IMR-90 (cell line): Measurements from ENCODE around the gene LTO1. TPM values are rescaled to one million over a fixed set of nuclear protein-coding genes. Genes with fewer than 3 reads are reported as not detected.

Experiments
- ATAC-seq: fragments of 200-7000 bp; cut with Tn5 transposase; 2 replicates; pipeline ENCODE4 v1.9.1; 2020; ENCODE audit warnings: low read depth, mild to moderate bottlenecking, moderate library complexity
- BruUV-seq: library from RNA; stranded (reverse); fragments of 400-500 nt; replicated peaks from 2 replicates; lab custom pipeline; 2021; lab: Mats Ljungman, UMichigan
- CTCF ChIA-PET: fragments of 300-600 bp; formaldehyde crosslinking; extraction: SDS; loops from one replicate; lab custom pipeline; 2021; ENCODE audit warnings: antibody characterized with exemption; lab: Yijun Ruan, JAX
- POLR2A ChIA-PET: fragments of 300-600 bp; sonication (Branson Sonifier 250); formaldehyde crosslinking; loops from one replicate; lab custom pipeline; 2022; ENCODE audit warnings: antibody characterized with exemption; ENCODE audit not compliant: unreplicated experiment; lab: Charles Lee
- DNase-seq: peaks from one replicate; pipeline ENCODE4 v3.0.0; 2013
- H2AFZ ChIP-seq: replicated peaks from 2 replicates; pipeline ENCODE3; 2013; ENCODE audit warnings: low read length, mild to moderate bottlenecking; ENCODE audit not compliant: poor library complexity
- H2AK5ac ChIP-seq: 2 replicates; pipeline ENCODE4 v1.6.1; 2013; ENCODE audit warnings: low read depth, low read length, inconsistent platforms
- H2AK9ac ChIP-seq: replicated peaks from 2 replicates; pipeline ENCODE3; 2013; ENCODE audit warnings: mild to moderate bottlenecking, low read depth, low read length, moderate library complexity; ENCODE audit not compliant: poor library complexity
- H2BK120ac ChIP-seq: 2 replicates; pipeline ENCODE4 v1.6.1; 2013; ENCODE audit warnings: low read depth, low read length, inconsistent platforms
- H2BK15ac ChIP-seq: 3 replicates; pipeline ENCODE4 v1.6.1; 2013; ENCODE audit warnings: low read depth, low read length, inconsistent platforms
- H2BK20ac ChIP-seq: 2 replicates; pipeline ENCODE4 v1.6.1; 2013; ENCODE audit warnings: low read depth, mild to moderate bottlenecking, inconsistent platforms, low read length, moderate library complexity
- H2BK5ac ChIP-seq: 2 replicates; pipeline ENCODE4 v1.6.1; 2013; ENCODE audit warnings: mild to moderate bottlenecking, low read depth, low read length, inconsistent platforms; ENCODE audit not compliant: poor library complexity, severe bottlenecking
- H3K14ac ChIP-seq: replicated peaks from 2 replicates; pipeline ENCODE4 v1.6.1; 2013; ENCODE audit warnings: low read depth, low read length, inconsistent platforms
- H3K18ac ChIP-seq: 2 replicates; pipeline ENCODE4 v1.6.1; 2013; ENCODE audit warnings: low read depth, low read length, control low read depth
- H3K23ac ChIP-seq: 2 replicates; pipeline ENCODE4 v1.6.1; 2013; ENCODE audit warnings: low read depth, low read length, inconsistent platforms
- H3K27ac ChIP-seq: 2 replicates; pipeline ENCODE4 v1.5.1; 2013; ENCODE audit warnings: mild to moderate bottlenecking, control low read depth, low read length; ENCODE audit not compliant: insufficient read depth
- H3K27me3 ChIP-seq: 2 replicates; pipeline ENCODE4 v1.6.1; 2013; ENCODE audit warnings: low read length; ENCODE audit not compliant: control insufficient read depth, insufficient read depth
- H3K36me3 ChIP-seq: 2 replicates; pipeline ENCODE4 v1.6.1; 2013; ENCODE audit warnings: low read length, mixed read lengths; ENCODE audit not compliant: control insufficient read depth, insufficient read depth
- H3K4ac ChIP-seq: 2 replicates; pipeline ENCODE4 v1.6.1; 2013; ENCODE audit warnings: low read depth, low read length, inconsistent platforms
- H3K4me1 ChIP-seq: 2 replicates; pipeline ENCODE4 v1.6.1; 2013; ENCODE audit warnings: low read length, mixed read lengths; ENCODE audit not compliant: control insufficient read depth, insufficient read depth
- H3K4me2 ChIP-seq: 2 replicates; pipeline ENCODE4 v1.6.1; 2013; ENCODE audit warnings: low read depth, mild to moderate bottlenecking, control low read depth, low read length, moderate library complexity
- H3K4me3 ChIP-seq: 2 replicates; pipeline ENCODE4 v1.5.1; 2013; ENCODE audit warnings: low read depth, mild to moderate bottlenecking, control low read depth, low read length, moderate library complexity; ENCODE audit not compliant: insufficient read depth
- H3K56ac ChIP-seq: 2 replicates; pipeline ENCODE4 v1.6.1; 2013; ENCODE audit warnings: low read length, inconsistent platforms; ENCODE audit not compliant: insufficient read depth; ENCODE audit errors: extremely low read depth
- H3K79me1 ChIP-seq, 2 experiments: 2 replicates each; pipeline ENCODE4 v1.6.1; 2013; ENCODE audit warnings: low read length in 2 of 2, inconsistent platforms in 1 of 2, low read depth in 1 of 2
- H3K9ac ChIP-seq: 2 replicates; pipeline ENCODE4 v1.6.1; 2013; ENCODE audit warnings: low read depth, low read length, control low read depth
- H3K9me1 ChIP-seq: 2 replicates; pipeline ENCODE4 v1.6.1; 2013; ENCODE audit warnings: low read length, inconsistent platforms; ENCODE audit not compliant: insufficient read depth
- H3K9me3 ChIP-seq: 2 replicates; pipeline ENCODE4 v1.6.1; 2013; ENCODE audit warnings: low read length; ENCODE audit not compliant: control insufficient read depth, insufficient read depth
- H4K20me1 ChIP-seq: 2 replicates; pipeline ENCODE4 v1.6.1; 2013; ENCODE audit warnings: low read length, inconsistent platforms; ENCODE audit not compliant: insufficient read depth
- H4K5ac ChIP-seq: 2 replicates; pipeline ENCODE4 v1.6.1; 2013; ENCODE audit warnings: mild to moderate bottlenecking, low read depth, low read length, control low read depth
- H4K8ac ChIP-seq, 2 experiments: 2 replicates each; pipeline ENCODE4 v1.6.1; 2013; ENCODE audit warnings: low read depth in 2 of 2, low read length in 2 of 2, control low read depth in 1 of 2, inconsistent platforms in 1 of 2
- H4K91ac ChIP-seq: 2 replicates; pipeline ENCODE4 v1.6.1; 2013; ENCODE audit warnings: low read depth, low read length, inconsistent platforms; ENCODE audit not compliant: insufficient read depth
- MXI1 ChIP-seq: IDR thresholded peaks from 2 replicates; pipeline ENCODE4 v1.6.1; 2012; ENCODE audit warnings: low read depth, mild to moderate bottlenecking, low read length, moderate library complexity, borderline replicate concordance
- WGBS, 2 experiments: methylation state at CpG; one replicate each; pipeline versions ENCODE4 v1.1.5 to v1.1.7; 2013; ENCODE audit warnings: missing lambda C conversion rate in 2 of 2; ENCODE audit not compliant: insufficient read length in 1 of 2; ENCODE audit errors: extremely low coverage in 2 of 2; 5-methylcytosine and 5-hydroxymethylcytosine counted together
- dilution Hi-C: fragments of 300-500 bp; cut with HindIII; formaldehyde crosslinking; loops from one replicate; pipeline ENCODE4 v1.14.3; 2018; ENCODE audit warnings: low sequenced_read_pairs; ENCODE audit not compliant: unreplicated experiment
- in situ Hi-C: fragments of 300-500 bp; cut with MboI; formaldehyde crosslinking; loops from 3 replicates; pipeline ENCODE4 v1.14.3; 2019; ENCODE audit warnings: low sequenced_read_pairs, inconsistent platforms, mixed read lengths
- intact Hi-C: fragments of 100-400 bp; cut with micrococcal nuclease; formaldehyde crosslinking; loops from 2 replicates; pipeline ENCODE4 v1.10.0; 2022
- polyA plus RNA-seq, 3 experiments: library from polyadenylated mRNA; depleted of rRNA; stranded (reverse); fragments of >200 nt; gene quantifications; 2 replicates each; pipeline ENCODE4 v1.2.3, GENCODE V29; 2012; ENCODE audit warnings: low replicate concordance in 1 of 3
- total RNA-seq: library from RNA; depleted of rRNA; stranded (reverse); fragments of >200 nt; gene quantifications from 2 replicates; pipeline ENCODE4 v1.2.3, GENCODE V29; 2012

LTO1 gene
- total and polyA plus RNA-seq, 2 of the 4 experiments (the other 2 are of a cell fraction): 8.2 to 23.5 TPM

DNA sequence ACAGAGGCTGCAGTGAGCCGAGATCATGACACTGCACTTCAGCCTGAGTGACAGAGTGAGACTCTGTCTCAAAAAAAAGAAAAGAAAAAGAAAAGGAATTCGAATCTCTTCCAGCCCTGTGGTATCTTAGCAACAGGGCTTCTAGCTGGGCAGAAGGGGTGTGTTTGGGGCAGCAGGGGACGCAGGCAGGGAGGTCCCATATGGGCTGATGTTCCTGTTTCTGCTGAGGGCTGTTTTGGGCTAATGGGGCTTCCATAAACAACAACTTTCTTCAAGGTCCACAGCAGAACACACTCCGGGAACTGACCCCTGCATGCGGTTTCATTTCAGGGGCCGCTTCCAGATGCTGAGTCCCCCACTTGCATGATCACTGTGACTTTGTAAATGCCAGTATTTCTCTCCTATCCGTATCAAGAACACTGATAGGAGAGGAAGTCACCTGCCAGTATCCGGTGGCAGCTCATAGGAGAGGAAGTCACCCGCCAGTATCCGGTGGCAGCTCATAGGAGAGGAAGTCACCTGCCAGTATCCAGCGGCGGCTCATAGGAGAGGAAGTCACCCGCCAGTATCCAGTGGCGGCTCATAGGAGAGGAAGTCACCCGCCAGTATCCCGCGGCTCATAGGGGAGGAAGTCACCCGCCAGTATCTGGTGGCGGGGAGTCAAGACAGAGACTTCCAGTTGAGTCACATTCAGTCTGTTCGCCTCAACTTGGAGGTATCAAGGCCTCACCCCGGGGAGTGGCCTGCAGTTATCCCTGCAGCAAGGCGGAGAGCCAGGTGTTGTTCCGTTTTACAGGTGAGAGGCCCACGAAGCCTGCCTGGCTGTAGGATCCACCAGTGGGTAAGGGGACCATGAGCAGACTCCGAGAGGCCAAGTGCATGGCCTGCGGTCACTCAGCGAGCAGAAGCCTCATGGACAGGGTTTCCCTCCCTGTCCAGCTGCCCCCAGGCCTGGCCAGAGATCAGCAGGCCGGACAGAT lies 37.0 kb upstream of the LTO1 start:
- Histone ChIP-seq H3K9me3 (no peaks in the 10 kb centered on the region), H3K27ac (no peak overlapping the region), H4K5ac (no peak overlapping the region), H2AK9ac (no peak overlapping the region), H2BK20ac (no peak overlapping the region), H2BK5ac (no peak overlapping the region), H2BK120ac (no peak overlapping the region), H4K8ac (no peak overlapping the region), H2AK5ac (no peak overlapping the region), H3K23ac (no peak overlapping the region), H3K79me1 (no peaks in the 10 kb centered on the region), H3K18ac (no peak overlapping the region), H3K9ac (no peak overlapping the region), H3K9me1 (no peaks in the 10 kb centered on the region; the same call in 1 of the 2 replicates), H3K56ac (no peak overlapping the region), H4K20me1 (no peaks in the 10 kb centered on the region), H4K91ac (no peak overlapping the region), H2AFZ (no peak overlapping the region), H3K14ac (no peak overlapping the region), H3K4me2 (no peak overlapping the region), H3K4ac (no peak overlapping the region), H3K36me3 (no peaks in the 10 kb centered on the region), H2BK15ac (no peak overlapping the region), H3K4me1 (no peaks in the 10 kb centered on the region), H3K27me3 (peaks cover 47% of the 10 kb centered on the region), H3K4me3 (no peak overlapping the region)
- POLR2A ChIA-PET: no interaction called here
- DNase-seq (no peak), ATAC-seq (no peak)
- CTCF ChIA-PET: interaction anchor here (0.6 kb wide), 1 partner anchor 532 kb away, joined by 3 read pairs; no protein-coding TSS in a partner anchor
- in situ Hi-C loops (loop anchor here (10.0 kb wide), 1 partner anchor 483 kb away; no protein-coding TSS in a partner anchor), intact Hi-C loops (no loop called here), dilution Hi-C loops (no loop called here)
- BruUV-seq: no TSS peak
- TF ChIP-seq MXI1: no peak
- 78% methylated on average over 10 of the region's 28 CpGs; no CpG with 5 or more reads in 1 of the 2 experiments for WGBS, 2 experiments
